IMR-90 (cell line): ENCODE measurements around the gene GLT1D1. TPM values are rescaled to one million over a fixed set of nuclear protein-coding genes. Genes with fewer than 3 reads are reported as not detected.

ENCODE experiments used
- ATAC-seq: fragments of 200-7000 bp; cut with Tn5 transposase; 2 replicates; pipeline ENCODE4 v1.9.1; 2020; ENCODE audit warnings: low read depth, mild to moderate bottlenecking, moderate library complexity
- BruUV-seq: library from RNA; stranded (reverse); fragments of 400-500 nt; replicated peaks from 2 replicates; lab custom pipeline; 2021; lab: Mats Ljungman, UMichigan
- CTCF ChIA-PET: fragments of 300-600 bp; formaldehyde crosslinking; extraction: SDS; loops from one replicate; lab custom pipeline; 2021; ENCODE audit warnings: antibody characterized with exemption; lab: Yijun Ruan, JAX
- POLR2A ChIA-PET: fragments of 300-600 bp; sonication (Branson Sonifier 250); formaldehyde crosslinking; loops from one replicate; lab custom pipeline; 2022; ENCODE audit warnings: antibody characterized with exemption; ENCODE audit not compliant: unreplicated experiment; lab: Charles Lee
- DNase-seq: peaks from one replicate; pipeline ENCODE4 v3.0.0; 2013
- H2AFZ ChIP-seq: replicated peaks from 2 replicates; pipeline ENCODE3; 2013; ENCODE audit warnings: low read length, mild to moderate bottlenecking; ENCODE audit not compliant: poor library complexity
- H2AK5ac ChIP-seq: 2 replicates; pipeline ENCODE4 v1.6.1; 2013; ENCODE audit warnings: low read depth, low read length, inconsistent platforms
- H2AK9ac ChIP-seq: replicated peaks from 2 replicates; pipeline ENCODE3; 2013; ENCODE audit warnings: mild to moderate bottlenecking, low read depth, low read length, moderate library complexity; ENCODE audit not compliant: poor library complexity
- H2BK120ac ChIP-seq: 2 replicates; pipeline ENCODE4 v1.6.1; 2013; ENCODE audit warnings: low read depth, low read length, inconsistent platforms
- H2BK15ac ChIP-seq: 3 replicates; pipeline ENCODE4 v1.6.1; 2013; ENCODE audit warnings: low read depth, low read length, inconsistent platforms
- H2BK20ac ChIP-seq: 2 replicates; pipeline ENCODE4 v1.6.1; 2013; ENCODE audit warnings: low read depth, mild to moderate bottlenecking, inconsistent platforms, low read length, moderate library complexity
- H2BK5ac ChIP-seq: 2 replicates; pipeline ENCODE4 v1.6.1; 2013; ENCODE audit warnings: mild to moderate bottlenecking, low read depth, low read length, inconsistent platforms; ENCODE audit not compliant: poor library complexity, severe bottlenecking
- H3K14ac ChIP-seq: replicated peaks from 2 replicates; pipeline ENCODE4 v1.6.1; 2013; ENCODE audit warnings: low read depth, low read length, inconsistent platforms
- H3K18ac ChIP-seq: 2 replicates; pipeline ENCODE4 v1.6.1; 2013; ENCODE audit warnings: low read depth, low read length, control low read depth
- H3K23ac ChIP-seq: 2 replicates; pipeline ENCODE4 v1.6.1; 2013; ENCODE audit warnings: low read depth, low read length, inconsistent platforms
- H3K27ac ChIP-seq: 2 replicates; pipeline ENCODE4 v1.5.1; 2013; ENCODE audit warnings: mild to moderate bottlenecking, control low read depth, low read length; ENCODE audit not compliant: insufficient read depth
- H3K27me3 ChIP-seq: 2 replicates; pipeline ENCODE4 v1.6.1; 2013; ENCODE audit warnings: low read length; ENCODE audit not compliant: control insufficient read depth, insufficient read depth
- H3K36me3 ChIP-seq: 2 replicates; pipeline ENCODE4 v1.6.1; 2013; ENCODE audit warnings: low read length, mixed read lengths; ENCODE audit not compliant: control insufficient read depth, insufficient read depth
- H3K4ac ChIP-seq: 2 replicates; pipeline ENCODE4 v1.6.1; 2013; ENCODE audit warnings: low read depth, low read length, inconsistent platforms
- H3K4me1 ChIP-seq: 2 replicates; pipeline ENCODE4 v1.6.1; 2013; ENCODE audit warnings: low read length, mixed read lengths; ENCODE audit not compliant: control insufficient read depth, insufficient read depth
- H3K4me2 ChIP-seq: 2 replicates; pipeline ENCODE4 v1.6.1; 2013; ENCODE audit warnings: low read depth, mild to moderate bottlenecking, control low read depth, low read length, moderate library complexity
- H3K4me3 ChIP-seq: 2 replicates; pipeline ENCODE4 v1.5.1; 2013; ENCODE audit warnings: low read depth, mild to moderate bottlenecking, control low read depth, low read length, moderate library complexity; ENCODE audit not compliant: insufficient read depth
- H3K56ac ChIP-seq: 2 replicates; pipeline ENCODE4 v1.6.1; 2013; ENCODE audit warnings: low read length, inconsistent platforms; ENCODE audit not compliant: insufficient read depth; ENCODE audit errors: extremely low read depth
- H3K79me1 ChIP-seq, 2 experiments: 2 replicates each; pipeline ENCODE4 v1.6.1; 2013; ENCODE audit warnings: low read length in 2 of 2, inconsistent platforms in 1 of 2, low read depth in 1 of 2
- H3K9ac ChIP-seq: 2 replicates; pipeline ENCODE4 v1.6.1; 2013; ENCODE audit warnings: low read depth, low read length, control low read depth
- H3K9me1 ChIP-seq: 2 replicates; pipeline ENCODE4 v1.6.1; 2013; ENCODE audit warnings: low read length, inconsistent platforms; ENCODE audit not compliant: insufficient read depth
- H3K9me3 ChIP-seq: 2 replicates; pipeline ENCODE4 v1.6.1; 2013; ENCODE audit warnings: low read length; ENCODE audit not compliant: control insufficient read depth, insufficient read depth
- H4K20me1 ChIP-seq: 2 replicates; pipeline ENCODE4 v1.6.1; 2013; ENCODE audit warnings: low read length, inconsistent platforms; ENCODE audit not compliant: insufficient read depth
- H4K5ac ChIP-seq: 2 replicates; pipeline ENCODE4 v1.6.1; 2013; ENCODE audit warnings: mild to moderate bottlenecking, low read depth, low read length, control low read depth
- H4K8ac ChIP-seq, 2 experiments: 2 replicates each; pipeline ENCODE4 v1.6.1; 2013; ENCODE audit warnings: low read depth in 2 of 2, low read length in 2 of 2, control low read depth in 1 of 2, inconsistent platforms in 1 of 2
- H4K91ac ChIP-seq: 2 replicates; pipeline ENCODE4 v1.6.1; 2013; ENCODE audit warnings: low read depth, low read length, inconsistent platforms; ENCODE audit not compliant: insufficient read depth
- BHLHE40 ChIP-seq: fragments of 150-350 bp; IDR thresholded peaks from 2 replicates; pipeline ENCODE4 v1.6.1; 2016; ENCODE audit warnings: mild to moderate bottlenecking, low read depth, low read length
- CEBPB ChIP-seq: IDR thresholded peaks from 2 replicates; pipeline ENCODE4 v1.6.1; 2012; ENCODE audit warnings: low read depth, low read length, improper control_type of control experiment
- CHD1 ChIP-seq: IDR thresholded peaks from 2 replicates; pipeline ENCODE4 v1.6.1; 2012; ENCODE audit warnings: low read depth, low read length, improper control_type of control experiment
- FOS ChIP-seq: fragments of 150-350 bp; IDR thresholded peaks from 2 replicates; pipeline ENCODE4 v1.6.1; 2016; ENCODE audit warnings: low read depth, low read length
- MAFK ChIP-seq: IDR thresholded peaks from 2 replicates; pipeline ENCODE4 v1.6.1; 2012; ENCODE audit warnings: low read depth, low read length, improper control_type of control experiment
- MAZ ChIP-seq: IDR thresholded peaks from 2 replicates; pipeline ENCODE4 v1.6.1; 2012; ENCODE audit warnings: low read depth, mild to moderate bottlenecking, low read length, improper control_type of control experiment, moderate library complexity, borderline replicate concordance
- MXI1 ChIP-seq: IDR thresholded peaks from 2 replicates; pipeline ENCODE4 v1.6.1; 2012; ENCODE audit warnings: low read depth, mild to moderate bottlenecking, low read length, moderate library complexity, borderline replicate concordance
- NFE2L2 ChIP-seq: fragments of 150-350 bp; IDR thresholded peaks from 2 replicates; pipeline ENCODE4 v1.6.1; 2016; ENCODE audit warnings: low read depth, mild to moderate bottlenecking, low read length
- POLR2A ChIP-seq: IDR thresholded peaks from 2 replicates; pipeline ENCODE4 v1.6.1; 2012; ENCODE audit warnings: mild to moderate bottlenecking, low read depth, low read length
- RAD21 ChIP-seq: IDR thresholded peaks from 2 replicates; pipeline ENCODE4 v1.6.1; 2012; ENCODE audit warnings: low read length, improper control_type of control experiment
- RCOR1 ChIP-seq: IDR thresholded peaks from 2 replicates; pipeline ENCODE4 v1.6.1; 2012; ENCODE audit warnings: mild to moderate bottlenecking, low read length, improper control_type of control experiment; ENCODE audit not compliant: insufficient replicate concordance
- SMC3 ChIP-seq: fragments of 150-350 bp; IDR thresholded peaks from 2 replicates; pipeline ENCODE4 v1.6.1; 2016; ENCODE audit warnings: low read depth, mild to moderate bottlenecking, antibody characterized with exemption, low read length, moderate library complexity
- WGBS, 2 experiments: methylation state at CpG; one replicate each; pipeline versions ENCODE4 v1.1.5 to v1.1.7; 2013; ENCODE audit warnings: missing lambda C conversion rate in 2 of 2; ENCODE audit not compliant: insufficient read length in 1 of 2; ENCODE audit errors: extremely low coverage in 2 of 2; 5-methylcytosine and 5-hydroxymethylcytosine counted together
- dilution Hi-C: fragments of 300-500 bp; cut with HindIII; formaldehyde crosslinking; loops from one replicate; pipeline ENCODE4 v1.14.3; 2018; ENCODE audit warnings: low sequenced_read_pairs; ENCODE audit not compliant: unreplicated experiment
- in situ Hi-C: fragments of 300-500 bp; cut with MboI; formaldehyde crosslinking; loops from 3 replicates; pipeline ENCODE4 v1.14.3; 2019; ENCODE audit warnings: low sequenced_read_pairs, inconsistent platforms, mixed read lengths
- intact Hi-C: fragments of 100-400 bp; cut with micrococcal nuclease; formaldehyde crosslinking; loops from 2 replicates; pipeline ENCODE4 v1.10.0; 2022
- polyA plus RNA-seq, 3 experiments: library from polyadenylated mRNA; depleted of rRNA; stranded (reverse); fragments of >200 nt; gene quantifications; 2 replicates each; pipeline ENCODE4 v1.2.3, GENCODE V29; 2012; ENCODE audit warnings: low replicate concordance in 1 of 3
- total RNA-seq: library from RNA; depleted of rRNA; stranded (reverse); fragments of >200 nt; gene quantifications from 2 replicates; pipeline ENCODE4 v1.2.3, GENCODE V29; 2012
- TF ChIP-seq, protein P1 (sequence below): fragments of 150-350 bp; IDR thresholded peaks from 2 replicates; pipeline ENCODE4 v1.6.1; 2017; ENCODE audit warnings: mild to moderate bottlenecking, antibody characterized with exemption, low read length, low read depth
- TF ChIP-seq, protein P2 (sequence below): fragments of 150-350 bp; IDR thresholded peaks from 2 replicates; pipeline ENCODE4 v1.6.1; 2016; ENCODE audit warnings: low read depth, mild to moderate bottlenecking, low read length, moderate library complexity, borderline replicate concordance

GLT1D1 gene
- total and polyA plus RNA-seq, 2 of the 4 experiments (the other 2 are of a cell fraction) = not detected

DNA sequence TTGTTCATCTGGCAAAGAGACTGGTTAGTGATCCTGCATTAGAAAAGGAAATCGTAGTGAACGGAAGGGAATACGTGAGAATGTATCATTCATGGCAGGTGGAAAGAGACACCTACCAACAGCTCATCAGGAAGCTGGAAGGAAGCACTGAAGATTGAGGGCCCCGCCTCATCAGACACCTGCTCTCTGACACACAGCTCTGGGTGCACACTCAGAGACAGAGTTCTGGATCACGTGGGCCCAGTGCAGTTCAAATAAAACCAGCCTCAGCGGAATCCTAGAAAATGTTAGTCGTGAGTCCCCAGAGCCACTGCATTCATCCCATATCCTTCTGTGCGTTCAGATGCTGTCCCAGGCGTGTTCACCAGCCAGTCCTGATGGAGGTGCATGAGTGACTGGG lies 129.7 kb downstream of the GLT1D1 start:
- H3K14ac ChIP-seq = no peak overlapping the region
- no peak overlapping the region for H2BK5ac ChIP-seq
- no peak for ATAC-seq
- H2AK5ac ChIP-seq = no peak overlapping the region
- intact Hi-C loops = no loop called here
- BruUV-seq = no TSS peak
- no peaks in the 10 kb centered on the region for H3K9me1 ChIP-seq
- H3K4me2 ChIP-seq = no peak overlapping the region
- no peak overlapping the region for H2BK20ac ChIP-seq
- TF ChIP-seq RCOR1 (no peak), NFE2L2 (no peak), CHD1 (no peak), MXI1 (no peak), BHLHE40 (no peak), SMC3 (no peak), FOS (no peak), CEBPB (no peak), MAFK (no peak), MAZ (no peak), RAD21 (no peak), POLR2A (no peak)
- TF ChIP-seq, protein P1, sequence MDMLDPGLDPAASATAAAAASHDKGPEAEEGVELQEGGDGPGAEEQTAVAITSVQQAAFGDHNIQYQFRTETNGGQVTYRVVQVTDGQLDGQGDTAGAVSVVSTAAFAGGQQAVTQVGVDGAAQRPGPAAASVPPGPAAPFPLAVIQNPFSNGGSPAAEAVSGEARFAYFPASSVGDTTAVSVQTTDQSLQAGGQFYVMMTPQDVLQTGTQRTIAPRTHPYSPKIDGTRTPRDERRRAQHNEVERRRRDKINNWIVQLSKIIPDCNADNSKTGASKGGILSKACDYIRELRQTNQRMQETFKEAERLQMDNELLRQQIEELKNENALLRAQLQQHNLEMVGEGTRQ = no peak
- TF ChIP-seq, protein P2, sequence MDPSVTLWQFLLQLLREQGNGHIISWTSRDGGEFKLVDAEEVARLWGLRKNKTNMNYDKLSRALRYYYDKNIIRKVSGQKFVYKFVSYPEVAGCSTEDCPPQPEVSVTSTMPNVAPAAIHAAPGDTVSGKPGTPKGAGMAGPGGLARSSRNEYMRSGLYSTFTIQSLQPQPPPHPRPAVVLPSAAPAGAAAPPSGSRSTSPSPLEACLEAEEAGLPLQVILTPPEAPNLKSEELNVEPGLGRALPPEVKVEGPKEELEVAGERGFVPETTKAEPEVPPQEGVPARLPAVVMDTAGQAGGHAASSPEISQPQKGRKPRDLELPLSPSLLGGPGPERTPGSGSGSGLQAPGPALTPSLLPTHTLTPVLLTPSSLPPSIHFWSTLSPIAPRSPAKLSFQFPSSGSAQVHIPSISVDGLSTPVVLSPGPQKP = no peak
- no peak overlapping the region for H3K56ac ChIP-seq
- 42% methylated on average over 2 of the region's 9 CpGs; no CpG with 5 or more reads in 1 of the 2 experiments for WGBS, 2 experiments
- ChIA-PET CTCF (no interaction called here), POLR2A (no interaction called here)
- no peak overlapping the region for H3K9ac ChIP-seq
- no peak overlapping the region for H2AFZ ChIP-seq
- no peak overlapping the region for H3K4ac ChIP-seq
- no peaks in the 10 kb centered on the region for H3K4me1 ChIP-seq
- H3K18ac ChIP-seq = no peak overlapping the region
- no peaks in the 10 kb centered on the region for H3K79me1 ChIP-seq
- no peaks in the 10 kb centered on the region for H3K27me3 ChIP-seq
- no peak overlapping the region for H3K4me3 ChIP-seq
- H4K8ac ChIP-seq = no peak overlapping the region
- H2AK9ac ChIP-seq = no peak overlapping the region
- H3K36me3 ChIP-seq = no peaks in the 10 kb centered on the region
- no peak for DNase-seq
- H4K20me1 ChIP-seq = no peaks in the 10 kb centered on the region
- H3K23ac ChIP-seq = no peak overlapping the region
- dilution Hi-C loops = no loop called here
- H4K5ac ChIP-seq = no peak overlapping the region
- no peak overlapping the region for H2BK120ac ChIP-seq
- no peak overlapping the region for H4K91ac ChIP-seq
- in situ Hi-C loops = no loop called here
- H3K9me3 ChIP-seq = peaks cover 46% of the 10 kb centered on the region
- H3K27ac ChIP-seq = no peak overlapping the region
- no peak overlapping the region for H2BK15ac ChIP-seq
